IMR-90 (cell line): ENCODE results near the gene BCAS3. TPM values are rescaled to one million over a fixed set of nuclear protein-coding genes. Genes with fewer than 3 reads are reported as not detected.

Source experiments
- ATAC-seq: fragments of 200-7000 bp; cut with Tn5 transposase; 2 replicates; pipeline ENCODE4 v1.9.1; 2020; ENCODE audit warnings: low read depth, mild to moderate bottlenecking, moderate library complexity
- BruUV-seq: library from RNA; stranded (reverse); fragments of 400-500 nt; replicated peaks from 2 replicates; lab custom pipeline; 2021; lab: Mats Ljungman, UMichigan
- CTCF ChIA-PET: fragments of 300-600 bp; formaldehyde crosslinking; extraction: SDS; loops from one replicate; lab custom pipeline; 2021; ENCODE audit warnings: antibody characterized with exemption; lab: Yijun Ruan, JAX
- POLR2A ChIA-PET: fragments of 300-600 bp; sonication (Branson Sonifier 250); formaldehyde crosslinking; loops from one replicate; lab custom pipeline; 2022; ENCODE audit warnings: antibody characterized with exemption; ENCODE audit not compliant: unreplicated experiment; lab: Charles Lee
- DNase-seq: peaks from one replicate; pipeline ENCODE4 v3.0.0; 2013
- H2AFZ ChIP-seq: replicated peaks from 2 replicates; pipeline ENCODE3; 2013; ENCODE audit warnings: low read length, mild to moderate bottlenecking; ENCODE audit not compliant: poor library complexity
- H2AK5ac ChIP-seq: 2 replicates; pipeline ENCODE4 v1.6.1; 2013; ENCODE audit warnings: low read depth, low read length, inconsistent platforms
- H2AK9ac ChIP-seq: replicated peaks from 2 replicates; pipeline ENCODE3; 2013; ENCODE audit warnings: mild to moderate bottlenecking, low read depth, low read length, moderate library complexity; ENCODE audit not compliant: poor library complexity
- H2BK120ac ChIP-seq: 2 replicates; pipeline ENCODE4 v1.6.1; 2013; ENCODE audit warnings: low read depth, low read length, inconsistent platforms
- H2BK15ac ChIP-seq: 3 replicates; pipeline ENCODE4 v1.6.1; 2013; ENCODE audit warnings: low read depth, low read length, inconsistent platforms
- H2BK20ac ChIP-seq: 2 replicates; pipeline ENCODE4 v1.6.1; 2013; ENCODE audit warnings: low read depth, mild to moderate bottlenecking, inconsistent platforms, low read length, moderate library complexity
- H2BK5ac ChIP-seq: 2 replicates; pipeline ENCODE4 v1.6.1; 2013; ENCODE audit warnings: mild to moderate bottlenecking, low read depth, low read length, inconsistent platforms; ENCODE audit not compliant: poor library complexity, severe bottlenecking
- H3K14ac ChIP-seq: replicated peaks from 2 replicates; pipeline ENCODE4 v1.6.1; 2013; ENCODE audit warnings: low read depth, low read length, inconsistent platforms
- H3K18ac ChIP-seq: 2 replicates; pipeline ENCODE4 v1.6.1; 2013; ENCODE audit warnings: low read depth, low read length, control low read depth
- H3K23ac ChIP-seq: 2 replicates; pipeline ENCODE4 v1.6.1; 2013; ENCODE audit warnings: low read depth, low read length, inconsistent platforms
- H3K27ac ChIP-seq: 2 replicates; pipeline ENCODE4 v1.5.1; 2013; ENCODE audit warnings: mild to moderate bottlenecking, control low read depth, low read length; ENCODE audit not compliant: insufficient read depth
- H3K27me3 ChIP-seq: 2 replicates; pipeline ENCODE4 v1.6.1; 2013; ENCODE audit warnings: low read length; ENCODE audit not compliant: control insufficient read depth, insufficient read depth
- H3K36me3 ChIP-seq: 2 replicates; pipeline ENCODE4 v1.6.1; 2013; ENCODE audit warnings: low read length, mixed read lengths; ENCODE audit not compliant: control insufficient read depth, insufficient read depth
- H3K4ac ChIP-seq: 2 replicates; pipeline ENCODE4 v1.6.1; 2013; ENCODE audit warnings: low read depth, low read length, inconsistent platforms
- H3K4me1 ChIP-seq: 2 replicates; pipeline ENCODE4 v1.6.1; 2013; ENCODE audit warnings: low read length, mixed read lengths; ENCODE audit not compliant: control insufficient read depth, insufficient read depth
- H3K4me2 ChIP-seq: 2 replicates; pipeline ENCODE4 v1.6.1; 2013; ENCODE audit warnings: low read depth, mild to moderate bottlenecking, control low read depth, low read length, moderate library complexity
- H3K4me3 ChIP-seq: 2 replicates; pipeline ENCODE4 v1.5.1; 2013; ENCODE audit warnings: low read depth, mild to moderate bottlenecking, control low read depth, low read length, moderate library complexity; ENCODE audit not compliant: insufficient read depth
- H3K56ac ChIP-seq: 2 replicates; pipeline ENCODE4 v1.6.1; 2013; ENCODE audit warnings: low read length, inconsistent platforms; ENCODE audit not compliant: insufficient read depth; ENCODE audit errors: extremely low read depth
- H3K79me1 ChIP-seq, 2 experiments: 2 replicates each; pipeline ENCODE4 v1.6.1; 2013; ENCODE audit warnings: low read length in 2 of 2, inconsistent platforms in 1 of 2, low read depth in 1 of 2
- H3K9ac ChIP-seq: 2 replicates; pipeline ENCODE4 v1.6.1; 2013; ENCODE audit warnings: low read depth, low read length, control low read depth
- H3K9me1 ChIP-seq: 2 replicates; pipeline ENCODE4 v1.6.1; 2013; ENCODE audit warnings: low read length, inconsistent platforms; ENCODE audit not compliant: insufficient read depth
- H3K9me3 ChIP-seq: 2 replicates; pipeline ENCODE4 v1.6.1; 2013; ENCODE audit warnings: low read length; ENCODE audit not compliant: control insufficient read depth, insufficient read depth
- H4K20me1 ChIP-seq: 2 replicates; pipeline ENCODE4 v1.6.1; 2013; ENCODE audit warnings: low read length, inconsistent platforms; ENCODE audit not compliant: insufficient read depth
- H4K5ac ChIP-seq: 2 replicates; pipeline ENCODE4 v1.6.1; 2013; ENCODE audit warnings: mild to moderate bottlenecking, low read depth, low read length, control low read depth
- H4K8ac ChIP-seq, 2 experiments: 2 replicates each; pipeline ENCODE4 v1.6.1; 2013; ENCODE audit warnings: low read depth in 2 of 2, low read length in 2 of 2, control low read depth in 1 of 2, inconsistent platforms in 1 of 2
- H4K91ac ChIP-seq: 2 replicates; pipeline ENCODE4 v1.6.1; 2013; ENCODE audit warnings: low read depth, low read length, inconsistent platforms; ENCODE audit not compliant: insufficient read depth
- CEBPB ChIP-seq: IDR thresholded peaks from 2 replicates; pipeline ENCODE4 v1.6.1; 2012; ENCODE audit warnings: low read depth, low read length, improper control_type of control experiment
- CHD1 ChIP-seq: IDR thresholded peaks from 2 replicates; pipeline ENCODE4 v1.6.1; 2012; ENCODE audit warnings: low read depth, low read length, improper control_type of control experiment
- MAFK ChIP-seq: IDR thresholded peaks from 2 replicates; pipeline ENCODE4 v1.6.1; 2012; ENCODE audit warnings: low read depth, low read length, improper control_type of control experiment
- MAZ ChIP-seq: IDR thresholded peaks from 2 replicates; pipeline ENCODE4 v1.6.1; 2012; ENCODE audit warnings: low read depth, mild to moderate bottlenecking, low read length, improper control_type of control experiment, moderate library complexity, borderline replicate concordance
- MXI1 ChIP-seq: IDR thresholded peaks from 2 replicates; pipeline ENCODE4 v1.6.1; 2012; ENCODE audit warnings: low read depth, mild to moderate bottlenecking, low read length, moderate library complexity, borderline replicate concordance
- NFE2L2 ChIP-seq: fragments of 150-350 bp; IDR thresholded peaks from 2 replicates; pipeline ENCODE4 v1.6.1; 2016; ENCODE audit warnings: low read depth, mild to moderate bottlenecking, low read length
- POLR2A ChIP-seq: IDR thresholded peaks from 2 replicates; pipeline ENCODE4 v1.6.1; 2012; ENCODE audit warnings: mild to moderate bottlenecking, low read depth, low read length
- RFX5 ChIP-seq: IDR thresholded peaks from 2 replicates; pipeline ENCODE4 v1.8.0; 2012; ENCODE audit warnings: low read depth, mild to moderate bottlenecking, low read length, moderate library complexity
- SMC3 ChIP-seq: fragments of 150-350 bp; IDR thresholded peaks from 2 replicates; pipeline ENCODE4 v1.6.1; 2016; ENCODE audit warnings: low read depth, mild to moderate bottlenecking, antibody characterized with exemption, low read length, moderate library complexity
- WGBS, 2 experiments: methylation state at CpG; one replicate each; pipeline versions ENCODE4 v1.1.5 to v1.1.7; 2013; ENCODE audit warnings: missing lambda C conversion rate in 2 of 2; ENCODE audit not compliant: insufficient read length in 1 of 2; ENCODE audit errors: extremely low coverage in 2 of 2; 5-methylcytosine and 5-hydroxymethylcytosine counted together
- dilution Hi-C: fragments of 300-500 bp; cut with HindIII; formaldehyde crosslinking; loops from one replicate; pipeline ENCODE4 v1.14.3; 2018; ENCODE audit warnings: low sequenced_read_pairs; ENCODE audit not compliant: unreplicated experiment
- in situ Hi-C: fragments of 300-500 bp; cut with MboI; formaldehyde crosslinking; loops from 3 replicates; pipeline ENCODE4 v1.14.3; 2019; ENCODE audit warnings: low sequenced_read_pairs, inconsistent platforms, mixed read lengths
- intact Hi-C: fragments of 100-400 bp; cut with micrococcal nuclease; formaldehyde crosslinking; loops from 2 replicates; pipeline ENCODE4 v1.10.0; 2022
- polyA plus RNA-seq, 3 experiments: library from polyadenylated mRNA; depleted of rRNA; stranded (reverse); fragments of >200 nt; gene quantifications; 2 replicates each; pipeline ENCODE4 v1.2.3, GENCODE V29; 2012; ENCODE audit warnings: low replicate concordance in 1 of 3
- total RNA-seq: library from RNA; depleted of rRNA; stranded (reverse); fragments of >200 nt; gene quantifications from 2 replicates; pipeline ENCODE4 v1.2.3, GENCODE V29; 2012
- TF ChIP-seq, protein P1 (sequence below): fragments of 150-350 bp; IDR thresholded peaks from 2 replicates; pipeline ENCODE4 v1.6.1; 2017; ENCODE audit warnings: mild to moderate bottlenecking, antibody characterized with exemption, low read length, low read depth
- TF ChIP-seq, protein P2 (sequence below): fragments of 150-350 bp; IDR thresholded peaks from 2 replicates; pipeline ENCODE4 v1.6.1; 2016; ENCODE audit warnings: low read depth, mild to moderate bottlenecking, low read length, moderate library complexity, borderline replicate concordance
- TF ChIP-seq, protein P3 (sequence below): conservative IDR thresholded peaks from 2 replicates; pipeline ENCODE4 v1.5.1; 2012; ENCODE audit warnings: mild to moderate bottlenecking, low read depth, low read length, improper control_type of control experiment

The BCAS3 gene
- total and polyA plus RNA-seq, 2 of the 4 experiments (the other 2 are of a cell fraction) = 6.3 to 27.1 TPM

DNA sequence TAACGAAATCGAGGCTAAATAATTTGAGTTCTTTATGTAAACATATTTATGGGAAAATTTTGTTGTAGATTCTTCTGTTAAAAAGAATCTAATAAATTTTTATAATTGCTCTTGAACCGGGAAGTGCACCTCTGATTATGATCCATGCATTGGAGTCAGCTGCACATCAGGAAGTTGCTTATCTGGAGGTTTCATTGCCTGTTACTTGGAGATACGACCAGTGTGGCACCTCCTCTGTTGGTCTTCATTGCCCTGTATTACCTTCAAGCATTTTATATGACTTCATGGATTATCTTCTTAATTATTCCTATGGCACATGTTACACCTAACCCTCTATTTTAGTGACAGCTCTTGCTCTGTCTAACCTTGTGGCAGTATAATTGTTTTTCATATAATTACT, 409.4 kb downstream of the BCAS3 start:
- H3K14ac ChIP-seq = no peak overlapping the region
- BruUV-seq = no TSS peak
- intact Hi-C loops = no loop called here
- H3K4ac ChIP-seq = no peak overlapping the region
- no peak overlapping the region for H3K4me2 ChIP-seq
- no peak overlapping the region for H3K18ac ChIP-seq
- TF ChIP-seq, protein P1, sequence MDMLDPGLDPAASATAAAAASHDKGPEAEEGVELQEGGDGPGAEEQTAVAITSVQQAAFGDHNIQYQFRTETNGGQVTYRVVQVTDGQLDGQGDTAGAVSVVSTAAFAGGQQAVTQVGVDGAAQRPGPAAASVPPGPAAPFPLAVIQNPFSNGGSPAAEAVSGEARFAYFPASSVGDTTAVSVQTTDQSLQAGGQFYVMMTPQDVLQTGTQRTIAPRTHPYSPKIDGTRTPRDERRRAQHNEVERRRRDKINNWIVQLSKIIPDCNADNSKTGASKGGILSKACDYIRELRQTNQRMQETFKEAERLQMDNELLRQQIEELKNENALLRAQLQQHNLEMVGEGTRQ = no peak
- no peak for TF ChIP-seq NFE2L2
- no peak for TF ChIP-seq MAZ
- TF ChIP-seq, protein P2, sequence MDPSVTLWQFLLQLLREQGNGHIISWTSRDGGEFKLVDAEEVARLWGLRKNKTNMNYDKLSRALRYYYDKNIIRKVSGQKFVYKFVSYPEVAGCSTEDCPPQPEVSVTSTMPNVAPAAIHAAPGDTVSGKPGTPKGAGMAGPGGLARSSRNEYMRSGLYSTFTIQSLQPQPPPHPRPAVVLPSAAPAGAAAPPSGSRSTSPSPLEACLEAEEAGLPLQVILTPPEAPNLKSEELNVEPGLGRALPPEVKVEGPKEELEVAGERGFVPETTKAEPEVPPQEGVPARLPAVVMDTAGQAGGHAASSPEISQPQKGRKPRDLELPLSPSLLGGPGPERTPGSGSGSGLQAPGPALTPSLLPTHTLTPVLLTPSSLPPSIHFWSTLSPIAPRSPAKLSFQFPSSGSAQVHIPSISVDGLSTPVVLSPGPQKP = no peak
- no peak for TF ChIP-seq MAFK
- no peak for TF ChIP-seq MXI1
- no peak for TF ChIP-seq CHD1
- TF ChIP-seq POLR2A = no peak
- TF ChIP-seq RFX5 = no peak
- TF ChIP-seq SMC3 = no peak
- no peak for TF ChIP-seq CEBPB
- TF ChIP-seq, protein P3, sequence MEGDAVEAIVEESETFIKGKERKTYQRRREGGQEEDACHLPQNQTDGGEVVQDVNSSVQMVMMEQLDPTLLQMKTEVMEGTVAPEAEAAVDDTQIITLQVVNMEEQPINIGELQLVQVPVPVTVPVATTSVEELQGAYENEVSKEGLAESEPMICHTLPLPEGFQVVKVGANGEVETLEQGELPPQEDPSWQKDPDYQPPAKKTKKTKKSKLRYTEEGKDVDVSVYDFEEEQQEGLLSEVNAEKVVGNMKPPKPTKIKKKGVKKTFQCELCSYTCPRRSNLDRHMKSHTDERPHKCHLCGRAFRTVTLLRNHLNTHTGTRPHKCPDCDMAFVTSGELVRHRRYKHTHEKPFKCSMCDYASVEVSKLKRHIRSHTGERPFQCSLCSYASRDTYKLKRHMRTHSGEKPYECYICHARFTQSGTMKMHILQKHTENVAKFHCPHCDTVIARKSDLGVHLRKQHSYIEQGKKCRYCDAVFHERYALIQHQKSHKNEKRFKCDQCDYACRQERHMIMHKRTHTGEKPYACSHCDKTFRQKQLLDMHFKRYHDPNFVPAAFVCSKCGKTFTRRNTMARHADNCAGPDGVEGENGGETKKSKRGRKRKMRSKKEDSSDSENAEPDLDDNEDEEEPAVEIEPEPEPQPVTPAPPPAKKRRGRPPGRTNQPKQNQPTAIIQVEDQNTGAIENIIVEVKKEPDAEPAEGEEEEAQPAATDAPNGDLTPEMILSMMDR = no peak
- in situ Hi-C loops = no loop called here
- no peak overlapping the region for H2AK9ac ChIP-seq
- no peak overlapping the region for H3K4me3 ChIP-seq
- H2AK5ac ChIP-seq = no peak overlapping the region
- no peak overlapping the region for H2AFZ ChIP-seq
- 100% methylated on average over 1 of the region's 4 CpGs; no CpG with 5 or more reads in 1 of the 2 experiments for WGBS, 2 experiments
- no peak overlapping the region for H2BK120ac ChIP-seq
- ATAC-seq (no peak), DNase-seq (no peak)
- no peak overlapping the region for H3K9ac ChIP-seq
- H2BK5ac ChIP-seq = no peak overlapping the region
- dilution Hi-C loops = no loop called here
- ChIA-PET POLR2A (no interaction called here), CTCF (no interaction called here)
- H4K8ac ChIP-seq = no peak overlapping the region
- no peaks in the 10 kb centered on the region for H3K36me3 ChIP-seq
- H3K27me3 ChIP-seq = no peaks in the 10 kb centered on the region
- H3K9me3 ChIP-seq = no peaks in the 10 kb centered on the region
- no peak overlapping the region for H3K56ac ChIP-seq
- no peak overlapping the region for H2BK20ac ChIP-seq
- H2BK15ac ChIP-seq = no peak overlapping the region
- no peak overlapping the region for H4K91ac ChIP-seq
- no peak overlapping the region for H4K5ac ChIP-seq
- no peaks in the 10 kb centered on the region for H3K4me1 ChIP-seq
- no peak overlapping the region for H3K27ac ChIP-seq
- no peak overlapping the region for H3K23ac ChIP-seq
- no peaks in the 10 kb centered on the region for H3K9me1 ChIP-seq
- no peaks in the 10 kb centered on the region for H4K20me1 ChIP-seq
- no peaks in the 10 kb centered on the region for H3K79me1 ChIP-seq
